HFFc6 (cell line): ENCODE data around the gene HSD17B13. TPM values are rescaled to one million over a fixed set of nuclear protein-coding genes. Genes with fewer than 3 reads are reported as not detected.
"Not testable (repeated sequence)": the region's sequence is repeated elsewhere in the genome, so short reads cannot be mapped to it uniquely, and the experiment has no call there.

Experiments
- DNase-seq: peaks from one replicate; pipeline ENCODE4 v3.0.0-alpha.2; 2018
- H3K27ac Mint-ChIP-seq: 2 replicates; pipeline ENCODE4 v1.8.0; 2020; ENCODE audit warnings: mild to moderate bottlenecking, mixed read lengths
- H3K27me3 Mint-ChIP-seq: 2 replicates; pipeline ENCODE4 v1.8.0; 2021; ENCODE audit warnings: mild to moderate bottlenecking, moderate library complexity, mixed read lengths; ENCODE audit not compliant: insufficient read depth
- H3K36me3 Mint-ChIP-seq: 2 replicates; pipeline ENCODE4 v1.8.0; 2021; ENCODE audit warnings: low read depth, mixed read lengths
- H3K4me1 Mint-ChIP-seq: 2 replicates; pipeline ENCODE4 v1.8.0; 2020; ENCODE audit warnings: low read depth, mixed read lengths
- H3K4me3 Mint-ChIP-seq: 2 replicates; pipeline ENCODE4 v1.8.0; 2020; ENCODE audit warnings: mild to moderate bottlenecking, moderate library complexity, mixed read lengths
- H3K9me3 Mint-ChIP-seq: 2 replicates; pipeline ENCODE4 v1.8.0; 2020; ENCODE audit warnings: mild to moderate bottlenecking, mixed read lengths
- CTCF ChIP-seq: fragments of 200-600 bp; sonication (generic); IDR thresholded peaks from 2 replicates; pipeline ENCODE4 v1.5.0; 2021; ENCODE audit warnings: antibody characterized with exemption, mild to moderate bottlenecking
- total RNA-seq, 6 experiments: library from RNA; stranded (reverse); fragmentation: NEBNext Ultra II Directional; extraction: Animal tissue kit (Norgen Biotek cat#: 25700); gene quantifications; 2 replicates in 1 of 6; 3 replicates in 5 of 6; pipeline ENCODE4 v1.2.3, GENCODE V29; 2021

Gene HSD17B13
- total RNA-seq, 6 experiments from 2014 or later = not detected

DNA sequence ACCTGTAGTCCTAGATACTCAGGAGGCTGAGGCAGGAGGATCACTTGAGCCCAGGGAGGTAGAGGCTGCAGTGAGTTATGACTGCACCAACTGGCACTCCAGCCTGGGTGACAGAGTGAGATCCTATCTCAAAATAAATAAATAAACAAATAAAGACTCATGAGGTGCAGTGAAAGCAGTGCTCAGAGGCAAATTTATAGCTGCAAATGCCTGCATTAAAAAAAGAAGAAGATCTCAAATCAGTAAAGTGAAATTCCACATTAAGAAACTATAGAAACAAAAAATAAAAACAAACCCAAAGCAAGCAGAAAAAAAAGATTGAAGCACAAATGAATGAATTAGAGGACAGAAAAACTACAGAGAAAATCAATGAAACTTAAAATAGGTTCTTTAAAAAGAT is 22.5 kb upstream of the HSD17B13 start:
- TF ChIP-seq CTCF = no peak
- Mint-ChIP-seq H3K27me3 (no peaks in the 10 kb centered on the region), H3K4me3 (no peak overlapping the region), H3K4me1 (no peaks in the 10 kb centered on the region), H3K27ac (no peak overlapping the region), H3K9me3 (peaks cover 14% of the 10 kb centered on the region), H3K36me3 (peaks cover 24% of the 10 kb centered on the region)
- no peak for DNase-seq

DNA sequence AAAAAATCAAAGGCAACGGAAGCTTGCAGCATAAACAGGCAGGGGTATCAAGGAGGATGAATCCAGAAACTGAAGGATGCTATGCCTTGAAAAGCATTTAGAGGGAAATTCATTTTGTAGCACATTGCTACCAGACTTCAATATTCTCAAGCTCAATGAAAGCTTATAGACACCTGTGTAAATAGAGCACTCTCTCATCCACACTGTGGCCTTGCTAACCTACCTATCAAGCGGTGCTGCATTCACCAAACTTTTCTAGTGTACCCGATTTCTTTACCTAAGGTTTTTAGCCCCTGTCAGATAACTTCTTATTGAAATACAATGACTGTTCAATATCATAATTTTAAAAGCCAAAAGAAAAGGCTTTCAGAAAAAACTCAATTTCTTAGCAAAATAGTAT is 20.2 kb upstream of the HSD17B13 start:
- no peaks in the 10 kb centered on the region for H3K4me1 Mint-ChIP-seq
- TF ChIP-seq CTCF = no peak
- no peaks in the 10 kb centered on the region for H3K27me3 Mint-ChIP-seq
- H3K36me3 Mint-ChIP-seq = peaks cover 24% of the 10 kb centered on the region
- peaks cover 14% of the 10 kb centered on the region for H3K9me3 Mint-ChIP-seq
- no peak overlapping the region for H3K27ac Mint-ChIP-seq
- DNase-seq = no peak
- no peak overlapping the region for H3K4me3 Mint-ChIP-seq

GRCh38 chr4:87341954-87342635 is 19.4 kb upstream of the HSD17B13 start:
- H3K4me3 Mint-ChIP-seq, H3K27ac Mint-ChIP-seq, H3K27me3 Mint-ChIP-seq, H3K4me1 Mint-ChIP-seq, DNase-seq: not testable (repeated sequence)
- Mint-ChIP-seq H3K9me3 (peaks cover 14% of the 10 kb centered on the region), H3K36me3 (peaks cover 24% of the 10 kb centered on the region)

DNA sequence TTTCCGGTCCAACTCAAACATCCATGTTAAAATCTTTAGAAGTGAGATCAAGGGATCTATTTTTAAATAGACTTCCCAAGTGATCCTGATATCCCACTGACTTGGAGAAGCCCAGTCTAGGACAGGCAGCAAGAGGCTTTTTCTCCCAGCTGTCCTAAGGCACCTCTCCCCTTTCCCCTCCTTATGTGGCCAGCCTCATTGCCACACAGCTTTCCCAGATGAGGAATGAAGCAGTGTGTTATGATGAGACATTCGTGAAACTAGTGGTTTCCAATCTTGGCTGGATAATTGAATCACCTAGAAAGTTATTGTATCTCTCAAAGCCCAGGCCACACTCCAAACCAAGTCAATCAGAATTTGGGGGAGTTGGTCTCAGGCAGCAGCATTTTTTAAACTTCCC is 16.8 kb upstream of the HSD17B13 start:
- DNase-seq = no peak
- no peak for TF ChIP-seq CTCF
- no peaks in the 10 kb centered on the region for H3K4me1 Mint-ChIP-seq
- no peaks in the 10 kb centered on the region for H3K27me3 Mint-ChIP-seq
- peaks cover 11% of the 10 kb centered on the region for H3K36me3 Mint-ChIP-seq
- H3K4me3 Mint-ChIP-seq = no peak overlapping the region
- H3K9me3 Mint-ChIP-seq = peaks cover 4% of the 10 kb centered on the region
- no peak overlapping the region for H3K27ac Mint-ChIP-seq

DNA sequence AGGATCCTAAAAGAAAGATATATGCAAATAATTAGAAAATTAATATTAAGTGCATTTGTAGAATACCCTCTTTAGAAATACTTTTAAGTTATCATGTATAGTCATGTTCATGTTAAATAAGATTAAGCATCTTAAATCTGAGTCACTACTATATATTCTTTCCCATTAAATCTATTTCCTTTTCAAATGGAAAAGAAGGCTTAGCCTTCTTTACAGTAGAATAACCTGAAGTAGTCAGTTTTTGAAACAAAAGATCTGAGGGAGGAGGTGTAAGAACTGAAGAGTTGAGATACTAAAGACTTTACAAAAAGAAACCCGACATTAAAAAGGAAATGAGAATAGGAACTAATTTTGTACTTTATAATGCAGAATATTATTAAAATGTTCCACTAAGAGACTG is 14.7 kb upstream of the HSD17B13 start:
- Mint-ChIP-seq H3K9me3 (peaks cover 21% of the 10 kb centered on the region), H3K4me3 (no peak overlapping the region), H3K36me3 (peaks cover 22% of the 10 kb centered on the region), H3K27ac (no peak overlapping the region), H3K27me3 (peaks cover 3% of the 10 kb centered on the region; the same call in 1 of the 2 replicates), H3K4me1 (no peaks in the 10 kb centered on the region)
- no peak for TF ChIP-seq CTCF
- DNase-seq = no peak

DNA sequence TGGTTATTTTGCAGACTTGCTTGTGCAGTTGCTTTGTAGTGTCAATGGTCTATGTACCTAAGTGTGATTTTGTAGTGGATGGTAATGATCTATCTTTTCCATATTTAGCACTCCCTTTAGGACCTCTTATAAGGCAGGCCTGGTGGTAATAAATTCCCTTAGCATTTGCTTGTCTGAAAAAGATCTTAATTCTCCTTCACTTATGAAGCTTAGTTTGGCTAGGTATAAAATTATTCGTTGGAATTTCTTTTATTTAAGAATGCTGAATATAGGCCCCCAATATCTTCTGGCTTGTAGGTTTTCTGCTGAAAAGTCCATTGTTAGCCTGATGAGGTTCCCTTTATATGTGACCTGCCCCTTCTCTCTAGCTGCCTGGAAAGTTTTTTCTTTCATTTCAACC is 10.6 kb upstream of the HSD17B13 start:
- Mint-ChIP-seq H3K36me3 (peaks cover 25% of the 10 kb centered on the region), H3K4me1 (no peaks in the 10 kb centered on the region), H3K27ac (no peak overlapping the region), H3K4me3 (no peak overlapping the region), H3K27me3 (peaks cover 3% of the 10 kb centered on the region; the same call in 1 of the 2 replicates), H3K9me3 (peaks cover 24% of the 10 kb centered on the region)
- TF ChIP-seq CTCF = no peak
- DNase-seq = no peak
